GM12878 (cell line): Measurements from ENCODE around the gene CD83.

Source experiments
- CTCF ChIP-seq, 3 experiments: IDR thresholded peaks in 2 of 3; conservative IDR thresholded peaks in 1 of 3; 2 replicates each; pipeline ENCODE4 v1.5.1; 2011; ENCODE audit warnings: low read depth in 3 of 3, low read length in 3 of 3, mild to moderate bottlenecking in 3 of 3, control low read depth in 2 of 3, moderate library complexity in 2 of 3, inconsistent platforms in 1 of 3, mixed read lengths in 1 of 3; ENCODE audit not compliant: control insufficient read depth in 2 of 3, insufficient read depth in 1 of 3; ENCODE audit errors: extremely low read depth in 1 of 3
- ESRRA ChIP-seq: IDR thresholded peaks from 2 replicates; pipeline ENCODE4 v1.6.1; 2012; ENCODE audit warnings: mild to moderate bottlenecking, low read length, improper control_type of control experiment
- EZH2 ChIP-seq: IDR thresholded peaks from 2 replicates; pipeline ENCODE4 v1.6.1; 2012; ENCODE audit warnings: low read depth, mild to moderate bottlenecking, control low read depth, inconsistent platforms, low read length, borderline replicate concordance; ENCODE audit not compliant: control insufficient read depth
- MTA2 ChIP-seq: fragments of 450-650 bp; IDR thresholded peaks from 2 replicates; pipeline ENCODE4 v1.6.1; 2016; ENCODE audit warnings: low read depth, mild to moderate bottlenecking, moderate library complexity
- MYC ChIP-seq: IDR thresholded peaks from 2 replicates; pipeline ENCODE4 v1.6.1; 2011; ENCODE audit warnings: mild to moderate bottlenecking, low read length, moderate library complexity, inconsistent platforms; ENCODE audit not compliant: insufficient read depth, insufficient replicate concordance, insufficient read length, severe bottlenecking
- NFXL1 ChIP-seq: fragments of 450-650 bp; IDR thresholded peaks from 2 replicates; pipeline ENCODE4 v1.6.1; 2017; ENCODE audit warnings: antibody characterized with exemption, mild to moderate bottlenecking, borderline replicate concordance
- POLR2A ChIP-seq: IDR thresholded peaks from 2 replicates; pipeline ENCODE4 v1.6.1; 2011; ENCODE audit warnings: low read depth, mild to moderate bottlenecking, low read length
- POLR2AphosphoS5 ChIP-seq: IDR thresholded peaks from 2 replicates; pipeline ENCODE4 v1.6.1; 2011; ENCODE audit warnings: mild to moderate bottlenecking, low read length, inconsistent platforms
- RFX5 ChIP-seq: IDR thresholded peaks from 2 replicates; pipeline ENCODE4 v1.6.1; 2011; ENCODE audit warnings: low read depth, low read length, improper control_type of control experiment
- SMC3 ChIP-seq: IDR thresholded peaks from 2 replicates; pipeline ENCODE4 v1.6.1; 2011; ENCODE audit warnings: low read length, improper control_type of control experiment, borderline replicate concordance
- SUZ12 ChIP-seq: fragments of 200-600 bp; sonication (generic); IDR thresholded peaks from one replicate; pipeline ENCODE4 v1.6.1; 2018; ENCODE audit warnings: antibody characterized with exemption, mild to moderate bottlenecking; ENCODE audit not compliant: unreplicated experiment
- USF1 ChIP-seq: IDR thresholded peaks from 2 replicates; pipeline ENCODE4 v1.6.1; 2011; ENCODE audit warnings: borderline replicate concordance, low read depth, mild to moderate bottlenecking, moderate library complexity, mixed read lengths, low read length; ENCODE audit not compliant: insufficient read depth; ENCODE audit errors: extremely low read length
- ZBTB40 ChIP-seq: fragments of 450-650 bp; IDR thresholded peaks from 2 replicates; pipeline ENCODE4 v1.6.1; 2016; ENCODE audit warnings: mild to moderate bottlenecking, moderate library complexity, borderline replicate concordance

GRCh38 chr6:14180609-14181008 lies 63.0 kb downstream of the CD83 start:
- TF ChIP-seq CTCF (IDR thresholded peaks at IDR 0.05 in 2 of 3, conservative IDR thresholded peaks at IDR 0.05 in 1 of 3; ENCODE audit: control insufficient read depth in 2 of 3, extremely low read depth in 1 of 3, insufficient read depth in 1 of 3, low read depth in 3 of 3, low read length in 3 of 3) (no peak), EZH2 (no peak), POLR2AphosphoS5 (no peak), MYC (no peak), ESRRA (no peak), SMC3 (no peak), RFX5 (no peak), ZBTB40 (no peak), MTA2 (no peak), POLR2A (no peak), USF1 (no peak), SUZ12 (no peak), NFXL1 (no peak)
